ENCODE measurements around the gene MED12L. TPM values are rescaled to one million over a fixed set of nuclear protein-coding genes. Genes with fewer than 3 reads are reported as not detected.
A peak's percentile ranks its signal among the peaks of the same experiment; 100 is the strongest.

The MED12L gene
- polyA plus RNA-seq, 1 of the 3 experiments (the other 2 are of a cell fraction): 0.03 TPM

GRCh38 chr3:151377768-151378385 lies 292.4 kb downstream of the MED12L start:
- no peak for DNase-seq
- Histone ChIP-seq H3K4me2 (no peak overlapping the region), H3K27ac (ENCODE audit: low read depth in 2 of 2, low read length in 1 of 2) (no peak overlapping the region), H3K4me3 (ENCODE audit: low read depth in 2 of 2, low read length in 1 of 2) (no peak overlapping the region), H3K4me1 (ENCODE audit: control insufficient read depth in 1 of 2, insufficient read depth in 2 of 2, low read depth in 1 of 2, low read length in 1 of 2) (no peaks in the 10 kb centered on the region), H3K36me3 (replicated peaks in 1 of 2; ENCODE audit: control insufficient read depth in 1 of 2, insufficient read depth in 2 of 2, low read length in 1 of 2) (no peaks in the 10 kb centered on the region), H3K27me3 (ENCODE audit: insufficient read depth) (no peaks in the 10 kb centered on the region; the same call in 1 of the 2 replicates), H3K79me2 (ENCODE audit: insufficient read depth) (no peaks in the 10 kb centered on the region), H4K20me1 (ENCODE audit: insufficient read depth) (no peaks in the 10 kb centered on the region), H3K9me2 (no peaks in the 10 kb centered on the region), H3K9me3 (0 out of 2 replicates have a peak, but pooled peaks cover 8% of the 10 kb centered on the region), H2AFZ (ENCODE audit: low read depth) (no peak overlapping the region), H3K9ac (no peak overlapping the region), H3F3A (replicated peaks; ENCODE audit: insufficient read depth) (no peaks in the 10 kb centered on the region)
- TF ChIP-seq ELF1 (IDR thresholded peaks at IDR 0.05) (no peak), NRF1 (IDR thresholded peaks at IDR 0.05; ENCODE audit: low read depth, low read length) (no peak), ZBTB33 (IDR thresholded peaks at IDR 0.05; ENCODE audit: borderline replicate concordance, low read depth) (no peak), RFX5 (IDR thresholded peaks at IDR 0.05; ENCODE audit: low read length) (no peak), TAF1 (IDR thresholded peaks at IDR 0.05; ENCODE audit: borderline replicate concordance, low read depth, low read length) (no peak)
- CTCF ChIA-PET: interaction anchor here (0.7 to 1.2 kb wide), 3 partner anchors 14 to 150 kb away, joined by 3 read pairs; no protein-coding TSS in a partner anchor
- POLR2A ChIA-PET: no interaction called here
- 44% methylated on average over 8 of the region's 8 CpGs for WGBS (ENCODE audit: low lambda C conversion rate)

- peak; percentile 8 for DNase-seq
- Histone ChIP-seq H3K79me2 (ENCODE audit: insufficient read depth) (no peaks in the 10 kb centered on the region), H3K9me3 (0 out of 2 replicates have a peak, but pooled peaks cover 8% of the 10 kb centered on the region), H3F3A (replicated peaks; ENCODE audit: insufficient read depth) (no peaks in the 10 kb centered on the region), H3K36me3 (replicated peaks in 1 of 2; ENCODE audit: control insufficient read depth in 1 of 2, insufficient read depth in 2 of 2, low read length in 1 of 2) (no peaks in the 10 kb centered on the region), H3K4me3 (ENCODE audit: low read depth in 2 of 2, low read length in 1 of 2) (no peak overlapping the region; a peak in 1 of 4 replicates), H3K4me2 (no peak overlapping the region), H2AFZ (ENCODE audit: low read depth) (no peak overlapping the region), H4K20me1 (ENCODE audit: insufficient read depth) (no peaks in the 10 kb centered on the region), H3K9me2 (no peaks in the 10 kb centered on the region), H3K9ac (no peak overlapping the region), H3K4me1 (ENCODE audit: control insufficient read depth in 1 of 2, insufficient read depth in 2 of 2, low read depth in 1 of 2, low read length in 1 of 2) (peaks cover 0 to 5% of the 10 kb centered on the region in 2 experiments; a peak in 1 of 4 replicates), H3K27ac (ENCODE audit: low read depth in 2 of 2, low read length in 1 of 2) (no peak overlapping the region), H3K27me3 (ENCODE audit: insufficient read depth) (no peaks in the 10 kb centered on the region; the same call in 1 of the 2 replicates)
- POLR2A ChIA-PET: no interaction called here
- peak; percentile 39 for TF ChIP-seq RAD21 (IDR thresholded peaks at IDR 0.05; ENCODE audit: low read length)
- TF ChIP-seq SMC3 (IDR thresholded peaks at IDR 0.05; ENCODE audit: low read depth, low read length): peak; percentile 32; the same call in 1 of the 2 replicates
- no peak for TF ChIP-seq RCOR1 (IDR thresholded peaks at IDR 0.05; ENCODE audit: low read length)
- peak; percentile 65 for TF ChIP-seq CTCF (IDR thresholded peaks at IDR 0.05)
- 58% methylated on average over 4 of the region's 4 CpGs for WGBS (ENCODE audit: low lambda C conversion rate)
- CTCF ChIA-PET: interaction anchor here (1.3 kb wide), 1 partner anchor 20 kb away, joined by 3 read pairs; no protein-coding TSS in a partner anchor
These were observed 293.7 kb downstream of the MED12L start for GRCh38 chr3:151379083-151379734.

All from SK-N-SH (cell line).